Measurements from ENCODE around the gene GULP1.

GRCh38 chr2:188497726-188498125 is 206.1 kb downstream of the GULP1 start:
- no peak for TF ChIP-seq CTCF (IDR thresholded peaks at IDR 0.05)
- no peak for TF ChIP-seq EP300 (IDR thresholded peaks at IDR 0.05; ENCODE audit: low read depth)
- TF ChIP-seq POLR2A (IDR thresholded peaks at IDR 0.05), result no peak
